GM21717 (cell line): ENCODE measurements around the gene PIGX.

Experiments used
- ATAC-seq: cut with Tn5 transposase; IDR thresholded peaks from one replicate; pipeline ENCODE4 v1.9.1; 2021; ENCODE audit warnings: mild to moderate bottlenecking, moderate library complexity; ENCODE audit not compliant: unreplicated experiment

Gene PIGX

DNA sequence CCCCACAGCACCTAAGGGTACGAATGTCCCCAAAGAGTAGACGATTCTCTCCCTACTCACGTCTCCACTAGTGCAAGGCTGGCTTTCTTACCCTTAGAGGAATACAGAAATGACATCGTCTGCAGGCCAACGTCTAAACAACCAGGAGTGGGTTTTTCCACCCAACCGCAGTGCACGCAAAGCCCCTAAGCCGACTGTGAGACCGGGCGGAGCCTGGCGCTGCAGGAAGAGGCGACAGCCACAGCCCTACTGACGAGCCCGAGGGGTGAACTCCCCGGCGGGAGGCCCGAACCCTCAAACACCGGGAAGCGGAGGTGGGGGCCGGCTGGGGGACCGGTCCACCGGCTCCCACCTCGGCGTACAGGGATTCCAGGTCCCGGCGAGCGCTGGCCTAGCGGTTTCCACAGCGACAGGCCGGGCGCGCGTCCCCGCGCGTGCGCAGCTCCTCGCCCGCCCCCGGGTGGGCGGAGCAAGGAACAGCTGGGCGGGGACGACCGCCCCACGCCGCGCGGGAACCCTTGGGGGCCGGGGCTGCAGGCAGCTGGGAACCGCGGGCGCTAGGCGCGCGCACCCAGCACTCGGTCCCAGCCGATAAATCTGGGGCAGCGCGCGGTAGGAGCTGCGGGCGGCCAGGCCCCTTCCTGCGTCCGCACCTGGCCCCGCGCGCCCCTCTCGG, at the start of gene PIGX, which contains the start of gene CEP19:
TSS of gene PIGX (plus strand) at position 540 of the 676 bp plus-strand sequence.
TSS of gene CEP19 (minus strand) at position 413 of the 676 bp plus-strand sequence. CDS start 3,593 bp downstream, outside the sequence.
- ATAC-seq = peak; percentile 64

DNA sequence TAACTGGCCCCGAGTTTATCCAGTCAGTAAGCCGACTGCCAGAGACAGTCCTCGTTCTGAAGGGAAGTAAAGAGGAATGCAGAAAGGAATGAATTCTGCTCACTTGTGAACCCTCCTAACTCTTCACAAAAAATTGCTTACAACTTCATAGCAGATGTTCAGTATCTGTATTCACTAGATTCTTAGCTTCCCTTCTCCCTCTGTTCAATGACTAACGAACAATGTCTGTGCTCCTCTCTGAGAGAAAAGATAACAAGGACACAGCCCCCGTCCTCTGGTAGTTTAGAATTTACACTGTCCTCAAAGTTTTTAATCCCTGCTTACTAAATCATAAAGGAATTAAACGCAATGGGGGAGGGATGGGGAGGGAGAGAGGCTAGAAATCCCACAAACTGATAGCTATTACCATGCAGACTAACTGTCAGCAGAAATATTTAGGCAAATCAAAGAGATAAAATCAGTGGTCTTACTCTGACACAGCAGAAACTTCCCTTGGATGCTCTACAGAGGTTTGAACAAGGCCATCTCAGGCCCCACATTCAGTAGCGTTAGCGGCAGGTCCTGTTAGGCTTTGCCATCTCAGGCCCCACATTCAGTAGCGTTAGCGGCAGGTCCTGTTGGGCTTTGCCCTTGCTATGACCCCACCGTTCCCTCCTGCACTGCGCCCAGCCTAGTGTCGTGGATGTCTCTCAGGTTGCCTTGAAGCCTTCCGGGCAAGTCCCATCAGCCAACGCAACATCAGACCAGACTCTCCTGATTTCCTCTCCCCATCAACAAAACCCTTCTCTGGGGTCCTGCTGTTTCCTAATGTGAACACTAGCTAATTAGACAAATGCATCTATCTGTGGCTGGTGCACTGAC, 49.2 kb upstream of the PIGX start:
- ATAC-seq = no peak

- no peak for ATAC-seq
Observed at GRCh38 chr3:196666001-196666867, 45.9 kb upstream of the PIGX start.

DNA sequence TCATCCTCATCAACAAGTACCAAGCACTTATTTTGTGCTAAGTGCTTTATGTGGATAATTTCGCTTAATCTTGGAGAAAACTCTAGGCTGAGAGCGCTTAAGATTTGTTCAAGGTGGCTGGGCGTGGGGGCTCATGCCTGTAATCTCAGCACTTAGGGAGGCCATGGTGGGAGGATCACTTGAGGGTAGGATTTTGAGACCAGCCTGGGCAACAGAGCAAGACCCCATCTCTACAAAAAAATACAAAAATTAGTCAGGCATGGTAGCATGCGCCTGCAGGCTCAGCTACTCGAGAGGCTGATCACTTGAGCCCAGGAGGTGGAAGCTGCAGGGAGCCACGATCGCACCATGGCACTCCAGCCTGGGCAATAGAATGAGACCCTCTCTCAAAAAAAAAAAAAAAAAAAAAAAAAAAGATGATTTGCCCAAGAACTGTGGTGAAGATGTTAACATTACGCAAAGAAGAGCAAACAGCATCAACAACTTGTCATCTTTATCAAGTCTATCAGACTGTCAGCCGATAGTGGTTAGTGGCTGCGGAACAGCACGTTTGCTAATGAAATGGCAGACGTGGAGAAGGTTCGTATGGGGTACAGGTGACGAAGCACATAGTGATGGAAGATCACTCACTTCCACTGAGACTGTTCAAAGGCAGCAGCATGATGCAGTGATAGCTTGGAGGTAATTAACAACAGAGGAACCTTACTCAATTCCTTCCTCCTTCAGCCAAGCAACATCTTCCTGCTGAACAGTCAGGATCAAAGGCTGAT, 44.9 kb upstream of the PIGX start:
- no peak for ATAC-seq

DNA sequence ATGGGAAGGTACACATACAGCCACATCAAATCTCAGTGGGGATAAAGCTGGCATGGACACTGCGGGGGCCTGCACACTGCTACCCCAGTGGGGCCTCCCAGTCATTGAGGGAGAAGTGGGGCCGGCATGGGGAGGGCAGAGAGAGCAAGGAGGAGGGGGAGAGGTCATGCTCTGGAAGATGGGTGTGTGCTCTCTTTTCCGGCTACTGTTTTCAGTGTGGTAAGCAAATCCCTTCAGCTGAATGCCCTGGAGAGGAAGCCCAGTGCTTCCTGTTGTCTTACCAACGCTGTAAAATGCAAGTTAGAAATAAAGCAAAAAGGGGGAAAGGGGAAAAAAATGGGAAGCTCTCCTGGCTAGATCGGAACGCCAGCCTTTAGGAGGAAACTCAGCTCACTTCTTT, 41.8 kb upstream of the PIGX start:
- no peak for ATAC-seq

- no peak for ATAC-seq
Observed at GRCh38 chr3:196673632-196674031, 38.5 kb upstream of the PIGX start.

- ATAC-seq = no peak
Observed at GRCh38 chr3:196677353-196677752, 34.8 kb upstream of the PIGX start.

- ATAC-seq = no peak
Observed at GRCh38 chr3:196677931-196678330, 34.2 kb upstream of the PIGX start.

GRCh38 chr3:196684548-196685407, 27.4 kb upstream of the PIGX start:
- no peak for ATAC-seq

- no peak for ATAC-seq
Observed at GRCh38 chr3:196686436-196686835, 25.7 kb upstream of the PIGX start.

- ATAC-seq = no peak
Observed at GRCh38 chr3:196688349-196688748, 23.8 kb upstream of the PIGX start.

GRCh38 chr3:196689941-196690660, 22.1 kb upstream of the PIGX start:
- no peak for ATAC-seq

DNA sequence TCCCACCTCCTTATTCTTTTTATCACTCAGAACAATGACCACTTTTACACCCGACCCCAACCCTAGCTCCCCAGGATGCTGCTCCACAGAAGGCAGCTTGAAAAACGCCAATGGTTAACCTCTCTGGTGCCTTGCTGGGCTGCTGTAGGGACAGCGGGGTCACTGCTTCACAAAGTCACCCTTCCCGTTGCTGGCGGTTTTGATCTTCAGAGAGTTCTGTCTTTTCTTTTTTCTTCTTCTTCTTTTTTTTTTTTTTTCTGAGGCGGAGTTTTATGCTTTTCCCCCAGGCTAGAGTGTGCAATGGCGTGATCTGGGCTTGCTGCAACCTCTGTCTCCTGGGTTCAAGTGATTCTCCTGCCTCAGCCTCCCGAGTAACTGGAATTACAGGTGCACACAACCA, 20.8 kb upstream of the PIGX start:
- no peak for ATAC-seq

DNA sequence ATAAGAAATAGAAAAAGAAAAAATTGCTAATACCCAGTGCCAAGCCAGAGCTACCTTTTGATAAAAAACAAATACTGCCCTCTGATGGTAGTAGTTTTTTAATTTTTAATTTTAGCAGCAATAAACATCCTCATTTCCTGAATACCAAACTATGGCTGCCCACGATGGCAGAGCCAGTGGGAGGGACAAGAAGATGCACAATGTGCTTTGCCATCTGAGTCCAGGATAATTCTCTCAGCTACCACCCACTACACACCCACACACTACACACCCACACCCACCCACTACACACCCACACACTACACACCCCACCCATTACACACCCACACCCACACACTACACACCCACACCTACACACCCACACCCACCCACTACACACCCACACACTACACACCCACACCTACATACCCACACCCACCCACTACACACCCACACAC, 18.0 kb upstream of the PIGX start:
- no peak for ATAC-seq

DNA sequence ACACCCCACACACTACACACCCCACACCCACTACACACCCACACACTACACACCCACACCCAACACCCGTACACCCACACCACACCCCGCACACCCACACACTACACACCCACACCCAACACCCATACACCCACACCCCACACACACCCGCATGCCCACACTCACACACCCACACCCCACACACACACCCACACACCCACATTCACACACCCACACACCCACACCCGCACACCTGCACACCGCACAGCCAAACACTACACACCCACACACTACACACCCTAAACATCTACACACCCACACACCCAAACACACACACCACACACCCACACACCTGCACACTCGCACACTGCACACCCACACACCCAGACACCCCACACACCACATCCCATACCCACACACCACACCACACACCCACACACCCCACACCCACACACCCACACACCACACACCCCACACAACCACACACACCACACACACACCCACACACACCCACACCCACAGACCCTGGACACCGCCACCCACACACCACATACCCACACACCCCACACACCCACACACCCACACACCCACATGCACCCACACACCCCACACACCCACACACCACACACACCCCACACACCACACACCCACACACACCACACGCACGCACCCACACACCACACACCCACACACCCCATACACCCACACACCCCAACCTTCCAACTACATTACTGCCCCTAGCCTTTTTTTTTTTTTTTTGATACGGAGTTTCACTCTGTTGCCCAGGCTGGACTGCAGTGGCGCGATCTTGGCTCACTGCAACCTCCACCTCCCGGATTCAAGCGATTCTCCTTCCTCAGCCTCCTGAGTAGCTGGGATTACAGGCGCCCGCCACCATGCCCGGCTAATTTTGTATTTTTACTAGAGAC, 17.0 kb upstream of the PIGX start:
- no peak for ATAC-seq

DNA sequence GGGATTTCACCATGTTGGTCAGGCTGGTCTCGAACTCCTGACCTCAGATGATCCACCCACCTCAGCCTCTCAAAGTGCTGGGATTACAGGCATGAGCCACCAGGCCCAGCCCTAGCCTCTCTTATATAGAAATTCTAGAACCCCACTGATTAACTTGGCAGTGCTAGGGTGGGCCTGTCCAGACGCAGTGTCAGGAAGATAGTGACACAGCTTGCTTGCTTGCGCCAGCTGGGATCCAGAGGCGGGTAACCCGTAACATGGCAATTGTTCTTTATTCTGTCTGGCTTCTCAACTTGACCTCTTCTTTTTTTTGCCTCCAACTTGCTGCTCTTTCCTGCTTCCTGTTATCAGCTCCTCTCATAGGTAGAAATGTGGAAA, 16.3 kb upstream of the PIGX start:
- no peak for ATAC-seq

DNA sequence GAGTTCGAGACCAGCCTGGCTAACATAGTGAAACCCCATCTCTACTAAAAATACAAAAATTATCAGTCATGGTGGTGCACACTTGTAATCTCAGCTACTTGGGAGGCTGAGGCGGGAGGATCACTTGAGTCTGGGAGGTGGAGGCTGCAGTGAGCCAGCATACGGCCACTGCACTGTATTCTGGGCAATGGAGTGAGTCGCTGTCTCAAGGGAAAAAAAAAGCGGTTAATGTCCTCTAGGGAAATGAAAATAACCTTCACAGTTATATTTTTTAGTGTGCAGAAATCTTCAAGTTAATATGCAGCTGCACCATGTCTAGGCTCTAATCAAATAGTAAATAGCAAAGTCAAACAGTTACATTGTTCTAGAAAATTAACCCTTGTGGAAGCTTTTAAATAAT, 14.9 kb upstream of the PIGX start:
- no peak for ATAC-seq

- no peak for ATAC-seq
Observed at GRCh38 chr3:196699749-196700148, 12.4 kb upstream of the PIGX start.
